IPS DF 6.9 (cell line): ENCODE measurements around the gene SLC16A10.
"Not testable (repeated sequence)": the region's sequence is repeated elsewhere in the genome, so short reads cannot be mapped to it uniquely, and the experiment has no call there.

Experiments used
- DNase-seq: peaks from one replicate; pipeline ENCODE4 v3.0.0-alpha.2; 2013; ENCODE audit warnings: low read depth, low spot score
- H3K27ac ChIP-seq: one replicate; pipeline ENCODE4 v1.5.1; 2013; ENCODE audit warnings: low read length, control low read depth
- H3K27me3 ChIP-seq: 2 replicates; pipeline ENCODE4 v1.6.1; 2013; ENCODE audit warnings: mild to moderate bottlenecking, low read length; ENCODE audit not compliant: control insufficient read depth, insufficient read depth
- H3K36me3 ChIP-seq: 2 replicates; pipeline ENCODE4 v1.6.1; 2013; ENCODE audit warnings: low read length; ENCODE audit not compliant: control insufficient read depth, insufficient read depth
- H3K4me1 ChIP-seq: 2 replicates; pipeline ENCODE4 v1.6.1; 2013; ENCODE audit warnings: low read length; ENCODE audit not compliant: control insufficient read depth, insufficient read depth
- H3K4me3 ChIP-seq: 2 replicates; pipeline ENCODE4 v1.5.1; 2013; ENCODE audit warnings: mild to moderate bottlenecking, low read length
- H3K9me3 ChIP-seq: 2 replicates; pipeline ENCODE4 v1.6.1; 2013; ENCODE audit warnings: low read length, inconsistent platforms; ENCODE audit not compliant: control insufficient read depth, insufficient read depth
- WGBS: extraction: QIAGEN DNeasy Blood & Tissue Kit; methylation state at CpG from one replicate; pipeline ENCODE4 v1.1.7; 2013; ENCODE audit warnings: mixed read lengths, missing lambda C conversion rate; ENCODE audit not compliant: insufficient read length, insufficient coverage; 5-methylcytosine and 5-hydroxymethylcytosine counted together

SLC16A10 gene

DNA sequence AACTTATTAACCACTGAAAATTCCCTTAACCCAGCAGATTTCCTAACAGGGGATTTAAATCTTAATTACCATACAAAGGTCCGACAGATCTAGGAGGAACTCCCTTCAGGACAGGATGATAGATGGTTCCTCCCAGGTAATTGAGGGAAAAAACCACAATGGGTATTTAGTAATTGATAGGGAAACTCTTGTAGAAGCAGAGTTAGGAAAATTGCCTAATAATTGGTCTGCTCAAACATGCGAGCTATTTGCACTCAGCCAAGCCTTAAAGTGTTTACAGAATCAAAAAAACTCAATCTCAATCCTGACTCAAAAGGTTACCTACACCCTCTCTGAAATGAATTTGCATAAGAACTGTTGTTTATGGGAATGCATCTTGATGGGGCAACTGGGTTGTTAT, 45.4 kb downstream of the SLC16A10 start:
- no CpG with 5 or more reads among the region's 2 CpGs for WGBS
- not testable (repeated sequence) for DNase-seq, H3K4me3 ChIP-seq, H3K27me3 ChIP-seq, H3K9me3 ChIP-seq, H3K4me1 ChIP-seq, H3K36me3 ChIP-seq, H3K27ac ChIP-seq

DNA sequence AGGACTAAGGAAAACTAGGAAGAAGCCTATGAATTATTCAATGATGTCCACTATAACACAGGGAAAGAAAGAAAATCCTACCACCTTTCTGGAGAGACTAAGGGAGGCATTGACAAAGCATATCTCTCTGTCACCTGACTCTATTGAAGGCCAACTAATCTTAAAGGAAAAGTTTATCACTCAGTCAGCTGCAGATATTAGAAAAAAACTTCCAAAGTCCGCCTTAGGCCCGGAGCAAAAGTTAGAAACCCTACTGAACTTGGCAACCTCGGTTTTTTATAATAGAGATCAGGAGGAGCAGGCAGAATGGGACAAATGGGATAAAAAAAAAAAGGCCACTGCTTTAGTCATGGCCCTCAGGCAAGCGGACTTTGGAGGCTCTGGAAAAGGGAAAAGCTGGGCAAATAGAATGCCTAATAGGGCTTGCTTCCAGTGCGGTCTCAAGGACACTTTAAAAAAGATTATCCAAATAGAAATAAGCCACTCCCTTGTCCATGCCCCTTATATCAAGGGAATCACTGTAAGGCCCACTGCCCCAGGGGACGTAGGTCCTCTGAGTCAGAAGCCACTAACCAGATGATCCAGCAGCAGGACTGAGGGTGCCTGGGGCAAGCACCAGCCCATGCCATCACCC, 47.0 kb downstream of the SLC16A10 start:
- DNase-seq, H3K27ac ChIP-seq, H3K4me3 ChIP-seq, H3K27me3 ChIP-seq, H3K36me3 ChIP-seq, H3K4me1 ChIP-seq, H3K9me3 ChIP-seq: not testable (repeated sequence)
- WGBS: no CpG with 5 or more reads among the region's 6 CpGs

GRCh38 chr6:111137489-111138093, 50.3 kb downstream of the SLC16A10 start:
- H3K36me3 ChIP-seq, H3K27me3 ChIP-seq, H3K27ac ChIP-seq, H3K4me1 ChIP-seq, H3K9me3 ChIP-seq, DNase-seq, H3K4me3 ChIP-seq: not testable (repeated sequence)
- WGBS: no CpG with 5 or more reads among the region's 14 CpGs

GRCh38 chr6:111147440-111147839, 60.1 kb downstream of the SLC16A10 start:
- DNase-seq: no peak
- no CpG with 5 or more reads among the region's 3 CpGs for WGBS
- Histone ChIP-seq H3K4me1 (no peaks in the 10 kb centered on the region), H3K9me3 (no peaks in the 10 kb centered on the region), H3K27me3 (no peaks in the 10 kb centered on the region), H3K36me3 (no peaks in the 10 kb centered on the region), H3K4me3 (no peak overlapping the region), H3K27ac (no peak overlapping the region)

DNA sequence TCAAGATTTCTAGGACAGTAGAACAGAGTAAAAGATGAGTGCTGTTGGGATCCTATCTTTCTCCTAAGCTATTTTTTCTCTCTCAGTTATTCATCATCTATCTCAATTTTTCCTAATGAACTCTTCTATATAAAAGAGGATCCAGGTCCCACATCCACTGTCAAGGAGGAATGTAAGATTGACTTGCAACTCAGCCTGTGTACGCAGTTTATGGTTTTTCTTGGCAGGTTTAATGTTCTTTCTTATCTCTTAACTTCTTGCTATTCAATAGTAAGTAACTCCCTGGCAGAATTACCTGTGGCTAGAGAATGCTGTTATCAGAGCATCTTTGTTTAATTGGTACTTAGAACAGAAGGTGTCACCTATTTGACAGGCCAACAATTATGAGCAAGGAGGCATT, 60.8 kb downstream of the SLC16A10 start:
- Histone ChIP-seq H3K36me3 (no peaks in the 10 kb centered on the region), H3K27me3 (no peaks in the 10 kb centered on the region), H3K9me3 (no peaks in the 10 kb centered on the region), H3K4me3 (no peak overlapping the region), H3K27ac (no peak overlapping the region), H3K4me1 (no peaks in the 10 kb centered on the region)
- no peak for DNase-seq
- WGBS: no CpG with 5 or more reads among the region's 1 CpG

DNA sequence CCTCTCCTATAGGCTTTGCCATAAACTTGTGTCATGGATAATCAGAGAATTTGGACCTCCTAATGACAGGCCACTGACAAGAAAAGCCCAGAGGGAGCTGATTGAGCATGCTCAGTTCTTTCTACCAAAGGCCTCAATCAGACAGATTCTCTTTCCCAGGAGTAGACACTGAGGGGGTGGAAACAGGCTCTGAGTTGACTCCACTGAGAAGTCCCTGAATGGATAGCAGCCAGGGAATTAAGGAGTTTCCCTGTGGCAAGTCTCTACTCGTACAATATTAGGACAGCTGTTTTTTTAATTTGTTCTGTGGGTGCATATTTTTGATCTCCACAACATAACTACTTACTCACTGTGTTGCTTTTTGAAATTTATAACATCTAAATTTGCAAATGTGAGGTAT, 63.3 kb downstream of the SLC16A10 start:
- DNase-seq: no peak
- no CpG with 5 or more reads among the region's 1 CpG for WGBS

GRCh38 chr6:111154981-111155380, 67.7 kb downstream of the SLC16A10 start:
- Histone ChIP-seq H3K36me3 (no peaks in the 10 kb centered on the region), H3K27me3 (no peaks in the 10 kb centered on the region), H3K27ac (no peak overlapping the region), H3K4me3 (no peak overlapping the region), H3K9me3 (no peaks in the 10 kb centered on the region), H3K4me1 (no peaks in the 10 kb centered on the region)
- no CpG with 5 or more reads among the region's 4 CpGs for WGBS
- no peak for DNase-seq

More for the DNA sequence above, 63.3 kb downstream of the SLC16A10 start:
- H3K9me3 ChIP-seq: no peaks in the 10 kb centered on the region
- H3K4me3 ChIP-seq: no peak overlapping the region
- no peaks in the 10 kb centered on the region for H3K36me3 ChIP-seq
- H3K4me1 ChIP-seq: no peaks in the 10 kb centered on the region
- H3K27ac ChIP-seq: no peak overlapping the region
- H3K27me3 ChIP-seq: no peaks in the 10 kb centered on the region

DNA sequence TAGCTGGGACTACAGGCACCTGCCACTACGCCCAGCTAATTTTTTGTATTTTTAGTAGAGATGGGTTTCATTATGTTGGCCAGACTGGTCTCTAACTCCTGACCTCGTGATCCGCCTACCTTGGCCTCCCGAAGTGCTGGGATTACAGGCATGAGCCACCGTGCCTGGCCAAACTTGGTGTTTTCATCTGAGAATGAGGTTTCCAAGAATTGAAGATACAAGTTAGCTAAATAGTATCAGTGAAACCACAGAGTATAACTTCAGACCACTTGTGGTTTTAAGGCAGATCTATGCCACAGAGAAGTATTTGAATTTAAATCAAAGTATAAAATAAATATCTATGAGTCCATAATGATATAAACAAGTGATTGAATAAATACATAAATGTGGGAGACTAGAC, 70.1 kb downstream of the SLC16A10 start:
- H3K4me1 ChIP-seq: no peaks in the 10 kb centered on the region
- H3K36me3 ChIP-seq: no peaks in the 10 kb centered on the region
- H3K9me3 ChIP-seq: no peaks in the 10 kb centered on the region
- no peak for DNase-seq
- no CpG with 5 or more reads among the region's 5 CpGs for WGBS
- no peak overlapping the region for H3K27ac ChIP-seq
- H3K27me3 ChIP-seq: no peaks in the 10 kb centered on the region
- H3K4me3 ChIP-seq: no peak overlapping the region

DNA sequence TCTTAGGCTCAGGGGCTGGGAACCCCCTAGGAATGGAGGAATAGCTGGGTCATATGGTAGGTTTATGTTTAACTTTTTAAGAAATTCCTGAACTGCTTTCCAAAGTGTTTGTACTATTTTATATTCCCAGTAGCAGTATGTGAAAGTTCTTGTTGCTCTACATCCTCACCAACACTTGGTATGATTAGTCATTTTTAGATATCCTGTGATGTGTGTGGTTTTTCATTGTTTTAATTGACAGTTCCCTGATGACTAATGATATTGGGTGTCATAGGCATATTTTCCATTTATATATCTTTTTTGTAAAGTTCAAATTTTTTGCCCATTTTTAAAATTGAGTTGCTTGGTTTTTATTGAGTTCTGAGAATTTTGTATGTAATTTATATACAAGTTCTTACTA, 72.3 kb downstream of the SLC16A10 start:
- no peaks in the 10 kb centered on the region for H3K4me1 ChIP-seq
- H3K27ac ChIP-seq: no peak overlapping the region
- no peak overlapping the region for H3K4me3 ChIP-seq
- no peaks in the 10 kb centered on the region for H3K27me3 ChIP-seq
- H3K9me3 ChIP-seq: no peaks in the 10 kb centered on the region
- DNase-seq: no peak
- no peaks in the 10 kb centered on the region for H3K36me3 ChIP-seq

GRCh38 chr6:111161650-111162049, 74.3 kb downstream of the SLC16A10 start:
- H3K27me3 ChIP-seq: no peaks in the 10 kb centered on the region
- no peaks in the 10 kb centered on the region for H3K36me3 ChIP-seq
- H3K9me3 ChIP-seq: no peaks in the 10 kb centered on the region
- no peak overlapping the region for H3K4me3 ChIP-seq
- DNase-seq: no peak
- no peaks in the 10 kb centered on the region for H3K4me1 ChIP-seq
- H3K27ac ChIP-seq: no peak overlapping the region
- WGBS: no CpG with 5 or more reads among the region's 2 CpGs

DNA sequence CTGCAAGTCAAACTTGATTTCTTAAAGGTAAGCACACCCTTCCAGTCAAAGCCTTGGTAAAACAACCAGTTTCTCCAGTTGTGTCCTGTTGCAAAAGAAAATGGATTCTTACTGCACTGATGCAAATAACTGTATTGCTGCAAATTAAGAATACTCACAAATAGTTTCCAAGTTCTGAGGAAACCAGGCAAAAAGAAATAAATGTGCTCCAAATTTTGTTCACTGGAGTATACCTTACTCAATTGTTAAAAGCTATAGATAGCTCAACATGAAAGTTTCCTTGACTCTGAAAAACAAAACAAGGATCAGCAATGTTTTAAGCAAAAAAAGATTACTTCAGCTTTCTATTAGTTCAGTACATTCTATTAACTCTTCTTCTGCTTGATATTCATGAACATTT, 75.2 kb downstream of the SLC16A10 start:
- no peaks in the 10 kb centered on the region for H3K27me3 ChIP-seq
- no peak for DNase-seq
- no peaks in the 10 kb centered on the region for H3K9me3 ChIP-seq
- H3K27ac ChIP-seq: no peak overlapping the region
- no peaks in the 10 kb centered on the region for H3K4me1 ChIP-seq
- H3K36me3 ChIP-seq: no peaks in the 10 kb centered on the region
- no peak overlapping the region for H3K4me3 ChIP-seq
